HepG2 (cell line): Measurements from ENCODE around the gene HOXD4. TPM values are rescaled to one million over a fixed set of nuclear protein-coding genes. Genes with fewer than 3 reads are reported as not detected.

Experiments
- ATAC-seq: fragments of 200-7000 bp; cut with Tn5 transposase; 3 replicates; pipeline ENCODE4 v1.9.1; 2020; ENCODE audit warnings: mild to moderate bottlenecking, moderate library complexity
- BruUV-seq: library from RNA; stranded (reverse); fragments of 400-500 nt; replicated peaks from 2 replicates; lab custom pipeline; 2021; lab: Mats Ljungman, UMichigan
- CTCF ChIA-PET: fragments of 300-600 bp; formaldehyde crosslinking; extraction: SDS; loops from one replicate; lab custom pipeline; 2021; ENCODE audit warnings: low total read pairs, inconsistent platforms, low intra/inter-chr PET ratio; lab: Yijun Ruan, JAX
- POLR2A ChIA-PET: fragments of 350-600 bp; sonication (Branson Sonifier 250); formaldehyde crosslinking; loops from one replicate; lab custom pipeline; 2020; ENCODE audit warnings: antibody characterized with exemption, inconsistent platforms; lab: Yijun Ruan, JAX
- DNase-seq: peaks from one replicate; pipeline ENCODE4 v3.0.0-alpha.2; 2015; ENCODE audit warnings: low spot score
- FAIRE-seq: peaks from 3 replicates; lab custom pipeline; 2011; peaks lifted over from hg19 to GRCh38; lab: Jason Lieb, UNC
- H2AFZ ChIP-seq: one replicate; pipeline ENCODE4 v1.6.1; 2011; ENCODE audit warnings: low read length, inconsistent platforms
- H3K27ac ChIP-seq: fragments of 300-600 bp; 3 replicates; pipeline ENCODE4 v1.8.0; 2011; ENCODE audit warnings: mixed run types, mild to moderate bottlenecking, mixed read lengths, low read length, inconsistent platforms; ENCODE audit not compliant: insufficient read depth; ENCODE audit errors: extremely low read length
- H3K27me3 ChIP-seq, 2 experiments: fragments of 200-600 bp in 1 of 2; 2 replicates in 1 of 2; 3 replicates in 1 of 2; pipeline versions ENCODE4 v1.6.0 to v1.8.0; 2011; ENCODE audit warnings: low read length in 2 of 2, mild to moderate bottlenecking in 2 of 2, moderate library complexity in 2 of 2, inconsistent platforms in 1 of 2; ENCODE audit not compliant: insufficient read depth in 2 of 2, control insufficient read depth in 1 of 2
- H3K36me3 ChIP-seq, 2 experiments: fragments of 200-600 bp in 1 of 2; replicated peaks in 1 of 2; 2 replicates in 1 of 2; 3 replicates in 1 of 2; pipeline versions ENCODE4 v1.5.1 to v1.8.0; 2011; ENCODE audit warnings: low read length in 2 of 2, inconsistent platforms in 1 of 2; ENCODE audit not compliant: insufficient read depth in 2 of 2, control insufficient read depth in 1 of 2
- H3K4me1 ChIP-seq: 2 replicates; pipeline ENCODE4 v1.5.1; 2012; ENCODE audit warnings: low read length, inconsistent platforms; ENCODE audit not compliant: insufficient read depth
- H3K4me2 ChIP-seq: 2 replicates; pipeline ENCODE4 v1.6.0; 2011; ENCODE audit warnings: low read depth, low read length, inconsistent platforms
- H3K4me3 ChIP-seq, 3 experiments: fragments of 200-600 bp in 1 of 3; sonication (generic), shearing (Covaris generic) in 1 of 3; replicated peaks in 1 of 3; 2 replicates each; pipeline ENCODE4 v1.5.1; 2011 to 2016; ENCODE audit warnings: low read length in 3 of 3, inconsistent platforms in 2 of 3, low read depth in 2 of 3, mild to moderate bottlenecking in 2 of 3, control low read depth in 1 of 3, mixed read lengths in 1 of 3; ENCODE audit not compliant: insufficient read depth in 1 of 3
- H3K79me2 ChIP-seq: one replicate; pipeline ENCODE4 v1.6.1; 2011; ENCODE audit warnings: low read length, inconsistent platforms; ENCODE audit not compliant: insufficient read depth
- H3K9ac ChIP-seq: 2 replicates; pipeline ENCODE4 v1.6.0; 2011; ENCODE audit warnings: mild to moderate bottlenecking, low read depth, low read length, inconsistent platforms; ENCODE audit not compliant: insufficient read depth
- H3K9me3 ChIP-seq: 2 replicates; pipeline ENCODE4 v1.5.1; 2012; ENCODE audit warnings: mild to moderate bottlenecking, low read length
- H4K20me1 ChIP-seq: 2 replicates; pipeline ENCODE4 v1.6.0; 2011; ENCODE audit warnings: inconsistent platforms, mild to moderate bottlenecking, low read length, moderate library complexity; ENCODE audit not compliant: insufficient read depth
- NCOR1 ChIP-seq: fragments of 200-600 bp; sonication (generic); IDR thresholded peaks from 2 replicates; pipeline ENCODE4 v1.7.0; 2017; ENCODE audit warnings: antibody characterized with exemption, low read length, borderline replicate concordance
- WGBS: methylation state at CpG from one replicate; pipeline ENCODE4 v1.1.6; 2017; ENCODE audit warnings: low lambda C conversion rate; 5-methylcytosine and 5-hydroxymethylcytosine counted together
- in situ Hi-C: cut with HindIII; loops from 2 replicates; pipeline ENCODE4 v1.10.0; 2017; ENCODE audit warnings: low pct_unique_long_range_greater_than_20kb; ENCODE audit not compliant: extremely low pct_ligation_motif_present
- intact Hi-C: fragments of 100-400 bp; cut with micrococcal nuclease; formaldehyde crosslinking; loops from one replicate; pipeline ENCODE4 v1.10.0; 2022; ENCODE audit not compliant: unreplicated experiment
- polyA plus RNA-seq, 8 experiments: library from polyadenylated mRNA; depleted of rRNA in 3 of 8; stranded (reverse) in 7 of 8; unstranded in 1 of 8; fragments of >200 nt; fragmentation: Illumina TruSeq in 4 of 8; extraction: Trizol in 4 of 8; gene quantifications; 2 replicates each; pipeline versions ENCODE4 v1.2.1 to v1.2.3, GENCODE V29; 2011 to 2016; ENCODE audit warnings: low read depth in 4 of 8, missing spikeins in 1 of 8, mixed read lengths in 1 of 8; ENCODE audit not compliant: insufficient read depth in 1 of 8
- total RNA-seq, 5 experiments: library from RNA; depleted of rRNA; stranded (reverse); fragments of >200 nt; fragmentation: Illumina TruSeq; extraction: Trizol; gene quantifications; 2 replicates each; pipeline ENCODE4 v1.2.3, GENCODE V29; 2016; ENCODE audit warnings: low read depth in 1 of 5
- TF ChIP-seq, protein P1 (sequence below): sonication (generic); formaldehyde crosslinking; IDR thresholded peaks from 2 replicates; pipeline ENCODE4 v1.5.0; 2020; ENCODE audit warnings: mild to moderate bottlenecking, missing genetic modification reagents, borderline replicate concordance

HOXD4 gene
- total and polyA plus RNA-seq, 2 of the 13 experiments (the other 11 are each of a cell fraction or from before 2014, with no cell fraction given), result not detected

- TF ChIP-seq, protein P1, sequence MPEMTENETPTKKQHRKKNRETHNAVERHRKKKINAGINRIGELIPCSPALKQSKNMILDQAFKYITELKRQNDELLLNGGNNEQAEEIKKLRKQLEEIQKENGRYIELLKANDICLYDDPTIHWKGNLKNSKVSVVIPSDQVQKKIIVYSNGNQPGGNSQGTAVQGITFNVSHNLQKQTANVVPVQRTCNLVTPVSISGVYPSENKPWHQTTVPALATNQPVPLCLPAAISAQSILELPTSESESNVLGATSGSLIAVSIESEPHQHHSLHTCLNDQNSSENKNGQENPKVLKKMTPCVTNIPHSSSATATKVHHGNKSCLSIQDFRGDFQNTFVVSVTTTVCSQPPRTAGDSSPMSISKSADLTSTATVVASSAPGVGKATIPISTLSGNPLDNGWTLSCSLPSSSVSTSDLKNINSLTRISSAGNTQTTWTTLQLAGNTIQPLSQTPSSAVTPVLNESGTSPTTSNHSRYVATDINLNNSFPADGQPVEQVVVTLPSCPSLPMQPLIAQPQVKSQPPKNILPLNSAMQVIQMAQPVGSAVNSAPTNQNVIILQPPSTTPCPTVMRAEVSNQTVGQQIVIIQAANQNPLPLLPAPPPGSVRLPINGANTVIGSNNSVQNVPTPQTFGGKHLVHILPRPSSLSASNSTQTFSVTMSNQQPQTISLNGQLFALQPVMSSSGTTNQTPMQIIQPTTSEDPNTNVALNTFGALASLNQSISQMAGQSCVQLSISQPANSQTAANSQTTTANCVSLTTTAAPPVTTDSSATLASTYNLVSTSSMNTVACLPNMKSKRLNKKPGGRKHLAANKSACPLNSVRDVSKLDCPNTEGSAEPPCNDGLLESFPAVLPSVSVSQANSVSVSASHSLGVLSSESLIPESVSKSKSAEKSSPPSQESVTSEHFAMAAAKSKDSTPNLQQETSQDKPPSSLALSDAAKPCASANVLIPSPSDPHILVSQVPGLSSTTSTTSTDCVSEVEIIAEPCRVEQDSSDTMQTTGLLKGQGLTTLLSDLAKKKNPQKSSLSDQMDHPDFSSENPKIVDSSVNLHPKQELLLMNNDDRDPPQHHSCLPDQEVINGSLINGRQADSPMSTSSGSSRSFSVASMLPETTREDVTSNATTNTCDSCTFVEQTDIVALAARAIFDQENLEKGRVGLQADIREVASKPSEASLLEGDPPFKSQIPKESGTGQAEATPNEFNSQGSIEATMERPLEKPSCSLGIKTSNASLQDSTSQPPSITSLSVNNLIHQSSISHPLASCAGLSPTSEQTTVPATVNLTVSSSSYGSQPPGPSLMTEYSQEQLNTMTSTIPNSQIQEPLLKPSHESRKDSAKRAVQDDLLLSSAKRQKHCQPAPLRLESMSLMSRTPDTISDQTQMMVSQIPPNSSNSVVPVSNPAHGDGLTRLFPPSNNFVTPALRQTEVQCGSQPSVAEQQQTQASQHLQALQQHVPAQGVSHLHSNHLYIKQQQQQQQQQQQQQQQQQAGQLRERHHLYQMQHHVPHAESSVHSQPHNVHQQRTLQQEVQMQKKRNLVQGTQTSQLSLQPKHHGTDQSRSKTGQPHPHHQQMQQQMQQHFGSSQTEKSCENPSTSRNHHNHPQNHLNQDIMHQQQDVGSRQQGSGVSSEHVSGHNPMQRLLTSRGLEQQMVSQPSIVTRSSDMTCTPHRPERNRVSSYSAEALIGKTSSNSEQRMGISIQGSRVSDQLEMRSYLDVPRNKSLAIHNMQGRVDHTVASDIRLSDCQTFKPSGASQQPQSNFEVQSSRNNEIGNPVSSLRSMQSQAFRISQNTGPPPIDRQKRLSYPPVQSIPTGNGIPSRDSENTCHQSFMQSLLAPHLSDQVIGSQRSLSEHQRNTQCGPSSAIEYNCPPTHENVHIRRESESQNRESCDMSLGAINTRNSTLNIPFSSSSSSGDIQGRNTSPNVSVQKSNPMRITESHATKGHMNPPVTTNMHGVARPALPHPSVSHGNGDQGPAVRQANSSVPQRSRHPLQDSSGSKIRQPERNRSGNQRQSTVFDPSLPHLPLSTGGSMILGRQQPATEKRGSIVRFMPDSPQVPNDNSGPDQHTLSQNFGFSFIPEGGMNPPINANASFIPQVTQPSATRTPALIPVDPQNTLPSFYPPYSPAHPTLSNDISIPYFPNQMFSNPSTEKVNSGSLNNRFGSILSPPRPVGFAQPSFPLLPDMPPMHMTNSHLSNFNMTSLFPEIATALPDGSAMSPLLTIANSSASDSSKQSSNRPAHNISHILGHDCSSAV (CRISPR knock-in tag), result no peak
These were observed 4.7 kb upstream of the HOXD4 start (continued) for GRCh38 chr2:176146645-176147044.

- in situ Hi-C loops (no loop called here), intact Hi-C loops (no loop called here)
- ATAC-seq (no peak), FAIRE-seq (no peak), DNase-seq (no peak)
- CTCF ChIA-PET, result no interaction called here
- Histone ChIP-seq H3K4me2 (no peak overlapping the region), H4K20me1 (no peaks in the 10 kb centered on the region), H3K4me3 (no peak overlapping the region), H2AFZ (no peak overlapping the region), H3K4me1 (peaks cover 21% of the 10 kb centered on the region), H3K9me3 (no peaks in the 10 kb centered on the region), H3K9ac (no peak overlapping the region), H3K36me3 (no peaks in the 10 kb centered on the region), H3K27me3 (peaks cover 19 to 93% of the 10 kb centered on the region in 2 experiments), H3K27ac (no peak overlapping the region), H3K79me2 (no peaks in the 10 kb centered on the region)
- WGBS, result 63% methylated on average over 32 of the region's 32 CpGs
- no TSS peak for BruUV-seq
- POLR2A ChIA-PET, result no interaction called here
- no peak for TF ChIP-seq NCOR1
These were observed 4.0 kb upstream of the HOXD4 start for GRCh38 chr2:176147210-176147799.
